GM19099 (cell line): ENCODE results near the gene TAS2R1.

Source experiments
- POLR2A ChIP-seq: IDR thresholded peaks from 3 replicates; pipeline ENCODE4 v1.6.1; 2011; ENCODE audit warnings: low read depth; ENCODE audit not compliant: insufficient read length; ENCODE audit errors: extremely low read depth

TAS2R1 gene

GRCh38 chr5:9625731-9626130, 4.4 kb downstream of the TAS2R1 start:
- no peak for TF ChIP-seq POLR2A

- TF ChIP-seq POLR2A = no peak
Measured at GRCh38 chr5:9625286-9625685, 4.9 kb downstream of the TAS2R1 start.

GRCh38 chr5:9624196-9624947, 5.8 kb downstream of the TAS2R1 start:
- no peak for TF ChIP-seq POLR2A

- TF ChIP-seq POLR2A = no peak
Measured at GRCh38 chr5:9623661-9624060, 6.5 kb downstream of the TAS2R1 start.

GRCh38 chr5:9622971-9623421, 7.2 kb downstream of the TAS2R1 start:
- TF ChIP-seq POLR2A = no peak

GRCh38 chr5:9621379-9621903, 8.7 kb downstream of the TAS2R1 start:
- no peak for TF ChIP-seq POLR2A

- no peak for TF ChIP-seq POLR2A
Measured at GRCh38 chr5:9619331-9620092, 10.6 kb downstream of the TAS2R1 start.

GRCh38 chr5:9617739-9618504, 12.2 kb downstream of the TAS2R1 start:
- no peak for TF ChIP-seq POLR2A

GRCh38 chr5:9617221-9617620, 12.9 kb downstream of the TAS2R1 start:
- no peak for TF ChIP-seq POLR2A

GRCh38 chr5:9615331-9615730, 14.8 kb downstream of the TAS2R1 start:
- TF ChIP-seq POLR2A = no peak

- TF ChIP-seq POLR2A = no peak
Measured at GRCh38 chr5:9613360-9613759, 16.8 kb downstream of the TAS2R1 start.

GRCh38 chr5:9610969-9611368, 19.2 kb downstream of the TAS2R1 start:
- no peak for TF ChIP-seq POLR2A

GRCh38 chr5:9610364-9610763, 19.8 kb downstream of the TAS2R1 start:
- no peak for TF ChIP-seq POLR2A

- no peak for TF ChIP-seq POLR2A
Measured at GRCh38 chr5:9608093-9608492, 22.1 kb downstream of the TAS2R1 start.
